ENCODE measurements around the gene PTCD1.

PTCD1 gene

GRCh38 chr7:99368750-99369389 lies 69.7 kb downstream of the PTCD1 start:
- no peak for DNase-seq
